Breast epithelium (tissue), 4 donors: ENCODE results near the gene FER. TPM values are rescaled to one million over a fixed set of nuclear protein-coding genes. Genes with fewer than 3 reads are reported as not detected.

ENCODE experiments used
- DNase-seq, 2 donors: peaks; one replicate each; pipeline ENCODE4 v3.0.0-alpha.2; 2019; ENCODE audit warnings: low spot score in 2 of 2
- H3K27ac ChIP-seq, 2 donors: fragments of 200-600 bp; sonication (generic) in 1 of 2; one replicate each; pipeline ENCODE4 v1.5.1; 2016 to 2019; ENCODE audit warnings: mild to moderate bottlenecking in 1 of 2
- H3K27me3 ChIP-seq, 2 donors: fragments of 200-600 bp; sonication (generic) in 1 of 2; one replicate each; pipeline versions ENCODE4 v1.5.1 to v1.6.0; 2017 to 2019; ENCODE audit warnings: control low read depth in 1 of 2, mild to moderate bottlenecking in 1 of 2
- H3K36me3 ChIP-seq: fragments of 200-600 bp; one replicate; pipeline ENCODE4 v1.5.1; 2019
- H3K4me1 ChIP-seq, 2 donors: fragments of 200-600 bp; sonication (generic); one replicate each; pipeline ENCODE4 v1.5.1; 2016 to 2019; ENCODE audit warnings: control low read depth in 1 of 2
- H3K4me3 ChIP-seq, 3 donors: fragments of 200-600 bp; sonication (generic); 1 replicate in 2 of 3; 2 replicates in 1 of 3; pipeline ENCODE4 v1.5.1; 2016 to 2019; ENCODE audit warnings: mild to moderate bottlenecking in 3 of 3, moderate library complexity in 2 of 3
- H3K9me3 ChIP-seq, 2 donors: fragments of 200-600 bp; sonication (generic) in 1 of 2; one replicate each; pipeline ENCODE4 v1.5.1; 2016 to 2019; ENCODE audit warnings: control low read depth in 1 of 2
- CTCF ChIP-seq, 3 donors: fragments of 450-650 bp; IDR thresholded peaks; one replicate each; pipeline ENCODE4 v1.5.1; 2016 to 2017; ENCODE audit warnings: antibody characterized with exemption in 3 of 3, mild to moderate bottlenecking in 3 of 3, moderate library complexity in 3 of 3
- POLR2A ChIP-seq: fragments of 450-650 bp; IDR thresholded peaks from one replicate; pipeline ENCODE4 v1.6.1; 2016; ENCODE audit warnings: antibody characterized with exemption, mild to moderate bottlenecking, moderate library complexity
- POLR2AphosphoS5 ChIP-seq, 3 donors: sonication (generic); formaldehyde crosslinking; IDR thresholded peaks; one replicate each; pipeline ENCODE4 v1.6.1; 2017; ENCODE audit warnings: antibody characterized with exemption in 3 of 3
- intact Hi-C: fragments of 100-400 bp; cut with DNase I; formaldehyde crosslinking; loops from one replicate; pipeline ENCODE4 v1.15.1; 2023; ENCODE audit warnings: low total_unique reads
- total RNA-seq, 3 donors: library from RNA; depleted of rRNA; stranded (reverse); fragments of >200 nt; gene quantifications; one replicate each; pipeline ENCODE4 v1.1.0, GENCODE V29; 2016

The FER gene
- total RNA-seq, 3 donors from 2014 or later: 24.3 to 27.8 (median 27.2) TPM

- Histone ChIP-seq H3K9me3 (no peaks in the 10 kb centered on the region), H3K27ac (no peak overlapping the region), H3K4me3 (no peak overlapping the region), H3K4me1 (no peaks in the 10 kb centered on the region), H3K27me3 (no peaks in the 10 kb centered on the region), H3K36me3 (no peaks in the 10 kb centered on the region)
- TF ChIP-seq POLR2A (no peak), CTCF (IDR thresholded peaks at IDR 0.05) (no peak), POLR2AphosphoS5 (IDR thresholded peaks at IDR 0.05) (no peak)
- intact Hi-C loops: loop anchor here (10.0 kb wide), 1 partner anchor 193 kb away; no protein-coding TSS in a partner anchor
- DNase-seq: no peak
These were observed 444.3 kb downstream of the FER start for GRCh38 chr5:109192027-109192426.

DNA sequence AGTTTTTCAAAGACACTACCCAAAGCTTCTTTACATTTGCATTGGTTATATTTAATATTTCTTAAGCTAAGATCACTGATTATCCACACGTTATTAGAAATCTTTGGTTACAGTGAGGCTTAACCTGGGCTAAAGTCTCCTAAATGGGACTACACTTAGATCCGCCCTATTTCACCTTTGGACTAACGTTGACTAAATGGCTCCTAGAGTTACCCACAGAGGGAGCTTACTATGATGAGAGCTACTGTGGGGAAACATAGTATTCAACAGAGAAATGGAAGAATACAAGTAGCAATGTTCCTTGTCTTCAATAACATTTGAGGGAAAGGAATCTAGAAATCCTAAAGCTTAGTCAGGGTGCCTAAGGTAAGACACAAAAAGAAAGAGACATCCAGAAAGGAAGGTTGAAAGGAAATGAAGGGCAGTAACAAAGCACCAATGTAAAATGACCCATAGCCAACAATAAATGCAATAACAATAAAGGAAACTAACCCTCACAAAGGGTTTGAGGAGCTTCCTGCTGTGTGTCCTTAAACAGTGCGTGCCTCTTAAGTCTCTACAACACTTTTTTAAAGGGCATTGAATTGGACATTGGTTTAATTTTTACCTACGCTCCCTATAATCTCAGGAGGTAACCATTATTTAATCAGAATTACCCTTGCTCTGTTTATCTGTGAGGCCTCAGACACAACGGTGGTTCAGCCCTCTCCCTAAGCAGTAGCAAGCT, 445.0 kb downstream of the FER start:
- intact Hi-C loops: loop anchor here (10.0 kb wide), 1 partner anchor 192 kb away; no protein-coding TSS in a partner anchor

GRCh38 chr5:109195667-109196066, 448.0 kb downstream of the FER start:
- no peak overlapping the region for H3K4me3 ChIP-seq
- intact Hi-C loops: loop anchor here (10.0 kb wide), 1 partner anchor 189 kb away; no protein-coding TSS in a partner anchor
- H3K9me3 ChIP-seq: no peaks in the 10 kb centered on the region
- no peak for DNase-seq
- no peak overlapping the region for H3K27ac ChIP-seq
- no peaks in the 10 kb centered on the region for H3K4me1 ChIP-seq
- no peaks in the 10 kb centered on the region for H3K27me3 ChIP-seq
- TF ChIP-seq POLR2AphosphoS5 (IDR thresholded peaks at IDR 0.05) (no peak), POLR2A (no peak), CTCF (IDR thresholded peaks at IDR 0.05) (no peak)
- H3K36me3 ChIP-seq: no peaks in the 10 kb centered on the region

More for the DNA sequence above, 445.0 kb downstream of the FER start:
- DNase-seq: no peak
- no peak for TF ChIP-seq CTCF (IDR thresholded peaks at IDR 0.05)
- TF ChIP-seq POLR2AphosphoS5 (IDR thresholded peaks at IDR 0.05): no peak
- no peak for TF ChIP-seq POLR2A
- no peak overlapping the region for H3K4me3 ChIP-seq
- H3K9me3 ChIP-seq: no peaks in the 10 kb centered on the region
- H3K27ac ChIP-seq: no peak overlapping the region
- H3K27me3 ChIP-seq: no peaks in the 10 kb centered on the region
- H3K36me3 ChIP-seq: no peaks in the 10 kb centered on the region
- H3K4me1 ChIP-seq: no peaks in the 10 kb centered on the region

DNA sequence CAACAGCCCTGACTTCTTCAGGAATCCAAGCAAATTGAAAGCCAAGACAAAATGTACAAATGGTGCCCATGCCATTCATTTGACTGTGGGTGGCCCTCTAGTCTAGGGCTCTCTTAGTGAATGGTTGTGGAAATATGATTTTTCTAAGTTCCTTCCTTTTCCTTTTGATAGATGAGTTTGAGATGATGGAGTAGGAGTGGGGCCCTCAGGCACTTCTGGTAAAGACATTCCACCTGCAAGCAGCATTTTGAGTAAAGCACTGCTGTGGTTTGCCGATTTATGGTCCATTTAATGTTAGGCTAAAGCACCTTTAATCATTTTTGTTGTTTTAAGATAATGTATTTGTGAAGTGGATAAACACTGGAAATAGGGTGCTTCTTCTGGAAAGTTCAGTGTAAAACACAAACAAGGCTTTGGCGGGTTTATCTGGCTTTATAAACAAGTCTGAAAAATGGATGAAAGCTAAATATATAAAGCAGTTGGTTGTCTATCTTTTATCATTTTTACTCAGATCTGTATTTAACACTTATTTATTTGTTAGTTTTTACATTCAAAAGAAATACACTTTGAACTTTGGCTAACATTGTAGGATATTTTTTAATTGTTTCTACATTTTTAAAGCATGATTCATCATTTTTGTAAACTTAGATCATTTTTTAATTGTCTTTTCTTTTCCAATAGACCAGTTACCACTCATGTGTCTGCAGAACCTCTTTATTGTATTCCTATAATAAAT, 448.6 kb downstream of the FER start:
- H3K27ac ChIP-seq: no peak overlapping the region
- no peaks in the 10 kb centered on the region for H3K27me3 ChIP-seq
- no peak for DNase-seq
- H3K4me1 ChIP-seq: no peaks in the 10 kb centered on the region
- H3K36me3 ChIP-seq: no peaks in the 10 kb centered on the region
- H3K4me3 ChIP-seq: no peak overlapping the region
- no peaks in the 10 kb centered on the region for H3K9me3 ChIP-seq
- TF ChIP-seq POLR2AphosphoS5 (IDR thresholded peaks at IDR 0.05): no peak
- TF ChIP-seq CTCF (IDR thresholded peaks at IDR 0.05): no peak
- no peak for TF ChIP-seq POLR2A
- intact Hi-C loops: loop anchor here (10.0 kb wide), 1 partner anchor 189 kb away; no protein-coding TSS in a partner anchor

DNA sequence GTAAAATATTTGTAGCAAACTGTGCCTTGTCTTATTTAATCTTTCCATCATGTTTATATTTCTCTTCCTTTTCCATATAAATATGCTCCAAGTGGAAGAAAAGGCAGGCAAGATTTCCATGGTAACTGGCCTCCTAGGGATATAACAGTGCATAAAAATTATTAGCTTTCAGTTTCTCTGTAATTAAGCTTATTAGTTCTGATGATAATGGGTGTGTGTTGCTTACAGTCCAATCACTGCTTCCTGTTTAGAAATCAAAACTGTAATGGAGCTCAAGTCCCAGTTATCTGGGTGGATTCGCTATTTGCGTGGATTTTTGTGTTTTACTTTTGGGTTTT, 449.1 kb downstream of the FER start:
- no peak for DNase-seq
- H3K36me3 ChIP-seq: no peaks in the 10 kb centered on the region
- H3K27me3 ChIP-seq: no peaks in the 10 kb centered on the region
- no peak overlapping the region for H3K4me3 ChIP-seq
- TF ChIP-seq POLR2A (no peak), CTCF (IDR thresholded peaks at IDR 0.05) (no peak), POLR2AphosphoS5 (IDR thresholded peaks at IDR 0.05) (no peak)
- H3K9me3 ChIP-seq: no peaks in the 10 kb centered on the region
- intact Hi-C loops: loop anchor here (10.0 kb wide), 1 partner anchor 188 kb away; no protein-coding TSS in a partner anchor
- no peaks in the 10 kb centered on the region for H3K4me1 ChIP-seq
- H3K27ac ChIP-seq: no peak overlapping the region
